Ovary (tissue), 9 donors: ENCODE data around the gene GLYR1. TPM values are rescaled to one million over a fixed set of nuclear protein-coding genes. Genes with fewer than 3 reads are reported as not detected.

Source experiments
- DNase-seq, 5 donors: peaks; one replicate each; pipeline ENCODE4 v3.0.0-alpha.2; 2019 to 2020
- H3K27ac ChIP-seq, 2 donors: fragments of 200-600 bp; one replicate each; pipeline versions ENCODE4 v1.5.1 to v1.8.0; 2019 to 2022
- H3K27me3 ChIP-seq: fragments of 200-600 bp; one replicate; pipeline ENCODE4 v1.8.0; 2022
- H3K36me3 ChIP-seq: fragments of 200-600 bp; sonication (generic); one replicate; pipeline ENCODE4 v1.5.1; 2019
- H3K4me1 ChIP-seq: one replicate; pipeline ENCODE4 v1.8.1; 2013; ENCODE audit warnings: mild to moderate bottlenecking, moderate library complexity; ENCODE audit not compliant: insufficient read depth
- H3K4me3 ChIP-seq: fragments of 200-600 bp; sonication (generic); one replicate; pipeline ENCODE4 v1.5.1; 2017
- H3K9me3 ChIP-seq, 2 donors: fragments of 200-600 bp in 1 of 2; sonication (generic) in 1 of 2; one replicate each; pipeline versions ENCODE4 v1.5.1 to v1.8.1; 2013 to 2019; ENCODE audit warnings: mild to moderate bottlenecking in 1 of 2, moderate library complexity in 1 of 2
- CTCF ChIP-seq, 3 donors: fragments of 450-650 bp in 2 of 3; fragments of 200-600 bp in 1 of 3; IDR thresholded peaks; one replicate each; pipeline versions ENCODE4 v1.5.1 to v1.8.0; 2016 to 2022; ENCODE audit warnings: antibody characterized with exemption in 3 of 3, mild to moderate bottlenecking in 1 of 3
- EP300 ChIP-seq: sonication (generic); formaldehyde crosslinking; IDR thresholded peaks from one replicate; pipeline ENCODE4 v1.6.1; 2017; ENCODE audit warnings: antibody characterized with exemption
- POLR2A ChIP-seq: fragments of 450-650 bp; IDR thresholded peaks from one replicate; pipeline ENCODE4 v1.6.1; 2017; ENCODE audit warnings: antibody characterized with exemption, mild to moderate bottlenecking, moderate library complexity
- WGBS, 3 donors: extraction: QIAGEN DNeasy Blood & Tissue Kit in 1 of 3; methylation state at CpG; one replicate each; pipeline versions ENCODE4 v1.1.5 to v1.1.7; 2013 to 2017; 5-methylcytosine and 5-hydroxymethylcytosine counted together
- intact Hi-C, 4 donors: fragments of 100-400 bp; cut with DNase I; formaldehyde crosslinking; loops; one replicate each; pipeline versions ENCODE4 v1.11.0 to v1.15.1; 2022 to 2023
- polyA plus RNA-seq, 2 donors: library from polyadenylated mRNA; stranded (reverse); fragments of 200-250 nt in 1 of 2; fragments of 350-450 nt in 1 of 2; fragmentation: Illumina TruSeq in 1 of 2; extraction: RNeasy Lipid Tissue Mini Kit (QIAGEN cat#74804) in 1 of 2; gene quantifications; one replicate each; pipeline ENCODE4 v1.2.3, GENCODE V29; 2013 to 2014
- total RNA-seq, 7 donors: library from RNA; depleted of rRNA in 2 of 7; stranded (reverse); fragments of >200 nt in 2 of 7; fragmentation: NEBNext Ultra II Directional in 3 of 7; extraction: Animal tissue kit (Norgen Biotek cat#: 25700) in 3 of 7; gene quantifications; one replicate each; pipeline versions ENCODE4 v1.1.0 to v1.2.4, GENCODE V29; 2016 to 2023
- donor health status: DM: no; HTN: no; CAD: no; lungs with moderate emphysema.
- donor health status: DM: no; HTN: no; CAD: no.
- donor health status: Bipolar disorder and iron deficiency.
- donor health status: DM: yes; HTN: yes; CAD: no.
- donor health status: DM: no; HTN: no; CAD: no.
- donor health status: DM: yes; HTN: yes; CAD: no.

GLYR1 gene
- total and polyA plus RNA-seq, 9 donors, result 30.3 to 79.5 (median 69.7) TPM

GRCh38 chr16:4884972-4885874 is 38.1 kb upstream of the GLYR1 start:
- TF ChIP-seq EP300, result no peak
- TF ChIP-seq POLR2A, result no peak
- TF ChIP-seq CTCF (IDR thresholded peaks at IDR 0.05), result no peak
- intact Hi-C loops, result no loop called here
- no peak for DNase-seq
- Histone ChIP-seq H3K9me3 (no peaks in the 10 kb centered on the region), H3K27me3 (no peaks in the 10 kb centered on the region), H3K27ac (no peak overlapping the region), H3K4me3 (no peak overlapping the region), H3K4me1 (peaks cover 7% of the 10 kb centered on the region), H3K36me3 (no peaks in the 10 kb centered on the region)
- 85 to 90% (median 88%) methylated on average over 45 of the region's 45 CpGs for WGBS, 3 donors

- Histone ChIP-seq H3K27ac (no peak overlapping the region), H3K36me3 (no peaks in the 10 kb centered on the region), H3K27me3 (no peaks in the 10 kb centered on the region), H3K4me1 (peaks cover 7% of the 10 kb centered on the region), H3K4me3 (no peak overlapping the region), H3K9me3 (no peaks in the 10 kb centered on the region)
- TF ChIP-seq CTCF (IDR thresholded peaks at IDR 0.05) (no peak), EP300 (no peak), POLR2A (no peak)
- intact Hi-C loops, result no loop called here
- DNase-seq, result no peak
- WGBS, 3 donors, result 94 to 97% (median 95%) methylated on average over 34 of the region's 34 CpGs
These were observed 37.1 kb upstream of the GLYR1 start for GRCh38 chr16:4884209-4884608.

GRCh38 chr16:4883501-4883900 is 36.4 kb upstream of the GLYR1 start:
- Histone ChIP-seq H3K27ac (no peak overlapping the region), H3K9me3 (no peaks in the 10 kb centered on the region), H3K4me1 (peaks cover 7% of the 10 kb centered on the region), H3K27me3 (no peaks in the 10 kb centered on the region), H3K4me3 (no peak overlapping the region), H3K36me3 (no peaks in the 10 kb centered on the region)
- intact Hi-C loops, result no loop called here
- WGBS, 3 donors, result 95 to 96% (median 96%) methylated on average over 25 of the region's 25 CpGs
- TF ChIP-seq CTCF (IDR thresholded peaks at IDR 0.05) (no peak), EP300 (no peak), POLR2A (no peak)
- DNase-seq, result no peak

GRCh38 chr16:4882633-4883285 is 35.7 kb upstream of the GLYR1 start:
- H3K36me3 ChIP-seq, result no peaks in the 10 kb centered on the region
- H3K4me1 ChIP-seq, result peaks cover 7% of the 10 kb centered on the region
- no peak for TF ChIP-seq EP300
- H3K9me3 ChIP-seq, result no peaks in the 10 kb centered on the region
- H3K4me3 ChIP-seq, result no peak overlapping the region
- no peak for DNase-seq
- H3K27ac ChIP-seq, result no peak overlapping the region
- 45 to 50% (median 45%) methylated on average over 11 of the region's 11 CpGs for WGBS, 3 donors
- intact Hi-C loops, result no loop called here
- H3K27me3 ChIP-seq, result no peaks in the 10 kb centered on the region
